Mesodermal cell (in vitro differentiated cells): ENCODE measurements around the gene ITGBL1.

Source experiments
- H3K27ac ChIP-seq: 2 replicates; pipeline ENCODE4 v1.7.0; 2013; ENCODE audit warnings: mild to moderate bottlenecking, low read depth, low read length, moderate library complexity; ENCODE audit not compliant: severe bottlenecking
- H3K36me3 ChIP-seq: 2 replicates; pipeline ENCODE4 v1.7.1; 2013; ENCODE audit warnings: mild to moderate bottlenecking, low read length, moderate library complexity; ENCODE audit not compliant: control insufficient read depth, insufficient read depth
- H3K4me1 ChIP-seq: one replicate; pipeline ENCODE4 v1.7.1; 2013; ENCODE audit warnings: mild to moderate bottlenecking, low read length; ENCODE audit not compliant: insufficient read depth, control insufficient read depth, poor library complexity, severe bottlenecking
- H3K4me3 ChIP-seq: 2 replicates; pipeline ENCODE4 v1.7.0; 2013; ENCODE audit warnings: low read length, control low read depth, mild to moderate bottlenecking; ENCODE audit not compliant: insufficient read depth, poor library complexity, severe bottlenecking; ENCODE audit errors: extremely low read depth
- H3K9me3 ChIP-seq: 2 replicates; pipeline ENCODE4 v1.7.1; 2013; ENCODE audit warnings: mild to moderate bottlenecking, low read length, moderate library complexity; ENCODE audit not compliant: control insufficient read depth
- WGBS, 2 experiments: methylation state at CpG; one replicate each; pipeline ENCODE4 v1.1.5; 2013; ENCODE audit warnings: missing lambda C conversion rate in 2 of 2; ENCODE audit not compliant: insufficient coverage in 2 of 2; 5-methylcytosine and 5-hydroxymethylcytosine counted together

The ITGBL1 gene

GRCh38 chr13:101655435-101655834 is 203.0 kb downstream of the ITGBL1 start:
- WGBS, 2 experiments, result 93 to 97% methylated on average over 3 of the region's 3 CpGs
- Histone ChIP-seq H3K36me3 (no peaks in the 10 kb centered on the region), H3K27ac (no peak overlapping the region), H3K9me3 (no peaks in the 10 kb centered on the region), H3K4me1 (no peaks in the 10 kb centered on the region), H3K4me3 (no peak overlapping the region)

DNA sequence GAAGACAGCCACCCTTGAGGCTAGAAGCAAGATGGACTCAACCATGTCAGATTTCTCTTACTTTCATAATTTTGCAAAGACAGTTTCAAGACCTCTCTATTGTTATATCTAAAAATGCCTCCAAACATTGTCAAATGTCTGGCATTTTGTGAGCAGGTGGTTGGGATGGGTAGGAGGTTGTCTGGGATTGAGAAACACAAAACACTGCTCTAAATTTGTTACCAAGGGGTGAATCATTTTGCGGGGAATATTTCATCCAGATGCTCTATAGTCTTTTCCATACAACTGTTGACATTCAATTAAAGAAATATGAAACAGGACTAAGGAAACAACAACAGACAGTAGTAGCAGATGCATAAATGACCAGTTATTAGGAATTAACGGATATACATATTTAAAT is 208.2 kb downstream of the ITGBL1 start:
- Histone ChIP-seq H3K4me1 (no peaks in the 10 kb centered on the region), H3K27ac (no peak overlapping the region), H3K9me3 (no peaks in the 10 kb centered on the region), H3K4me3 (no peak overlapping the region), H3K36me3 (no peaks in the 10 kb centered on the region)
- no CpG with 5 or more reads among the region's 2 CpGs for WGBS, 2 experiments

- Histone ChIP-seq H3K4me3 (no peak overlapping the region), H3K4me1 (no peaks in the 10 kb centered on the region), H3K36me3 (no peaks in the 10 kb centered on the region), H3K9me3 (no peaks in the 10 kb centered on the region), H3K27ac (no peak overlapping the region)
- 96 to 100% methylated on average over 2 to 3 of the region's 4 CpGs for WGBS, 2 experiments
Observed at GRCh38 chr13:101661839-101662238, 209.4 kb downstream of the ITGBL1 start.

DNA sequence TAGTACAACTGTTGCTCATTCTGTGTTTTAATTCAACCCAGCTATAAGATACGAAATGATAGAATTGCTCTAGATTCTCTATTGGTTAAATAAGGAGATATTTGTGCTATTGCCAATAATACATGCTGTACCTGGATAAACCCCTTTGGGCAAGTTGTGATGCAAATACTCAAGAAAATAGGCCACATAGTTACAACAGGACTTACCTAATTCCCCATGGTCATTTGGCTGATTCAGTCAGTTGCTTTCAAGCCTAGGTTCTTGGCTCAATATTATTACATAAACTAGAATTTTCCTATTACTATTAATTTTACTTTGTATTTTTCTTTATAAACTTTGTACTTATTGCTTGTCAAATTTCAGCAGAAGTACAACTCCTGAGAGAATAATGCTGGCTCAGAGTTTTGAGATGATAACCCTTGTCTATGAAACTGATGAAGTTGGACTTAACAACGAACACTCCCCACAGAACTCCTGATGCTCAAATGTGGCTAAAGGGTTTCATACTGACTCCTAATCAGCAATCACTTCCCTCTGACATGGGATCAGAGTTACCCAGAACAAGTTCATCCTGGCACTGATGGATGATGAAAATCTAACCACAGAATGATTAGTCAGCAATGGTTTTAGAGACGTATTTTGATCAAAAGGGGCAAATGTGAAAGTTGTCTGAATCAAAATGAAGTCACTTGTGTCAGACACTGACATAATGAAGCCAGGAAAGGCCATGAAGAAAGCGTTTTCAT is 221.1 kb downstream of the ITGBL1 start:
- WGBS, 2 experiments, result 80 to 100% methylated on average over 1 to 3 of the region's 4 CpGs

GRCh38 chr13:101681834-101682233 is 229.4 kb downstream of the ITGBL1 start:
- Histone ChIP-seq H3K27ac (no peak overlapping the region), H3K4me1 (no peaks in the 10 kb centered on the region), H3K36me3 (no peaks in the 10 kb centered on the region), H3K9me3 (no peaks in the 10 kb centered on the region), H3K4me3 (no peak overlapping the region)

More for the DNA sequence above, 221.1 kb downstream of the ITGBL1 start:
- Histone ChIP-seq H3K4me1 (no peaks in the 10 kb centered on the region), H3K27ac (no peak overlapping the region), H3K4me3 (no peak overlapping the region), H3K36me3 (no peaks in the 10 kb centered on the region), H3K9me3 (no peaks in the 10 kb centered on the region)

DNA sequence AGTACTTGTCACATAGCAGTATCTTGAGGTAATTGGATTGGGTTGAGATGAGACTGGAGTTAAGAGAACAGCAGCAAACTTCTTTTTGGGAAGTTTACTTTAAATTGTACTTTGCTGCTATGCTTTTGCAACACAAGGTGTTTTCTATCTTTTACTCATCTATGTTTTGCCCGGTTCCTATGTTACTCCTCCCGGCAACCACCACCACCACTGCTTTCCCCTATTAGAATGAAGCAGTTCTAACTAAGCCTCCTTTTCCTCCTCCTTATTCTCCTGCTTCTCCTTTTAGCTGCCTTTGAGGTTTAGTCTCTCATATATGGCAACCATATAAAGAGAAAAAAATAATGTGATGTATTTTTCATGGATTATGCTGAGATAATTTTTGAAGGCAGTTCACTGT is 233.5 kb downstream of the ITGBL1 start:
- Histone ChIP-seq H3K4me3 (no peak overlapping the region), H3K36me3 (no peaks in the 10 kb centered on the region), H3K9me3 (no peaks in the 10 kb centered on the region), H3K4me1 (no peaks in the 10 kb centered on the region), H3K27ac (no peak overlapping the region)
- 100% methylated on average over 2 of the region's 2 CpGs; no CpG with 5 or more reads in 1 of the 2 experiments for WGBS, 2 experiments

DNA sequence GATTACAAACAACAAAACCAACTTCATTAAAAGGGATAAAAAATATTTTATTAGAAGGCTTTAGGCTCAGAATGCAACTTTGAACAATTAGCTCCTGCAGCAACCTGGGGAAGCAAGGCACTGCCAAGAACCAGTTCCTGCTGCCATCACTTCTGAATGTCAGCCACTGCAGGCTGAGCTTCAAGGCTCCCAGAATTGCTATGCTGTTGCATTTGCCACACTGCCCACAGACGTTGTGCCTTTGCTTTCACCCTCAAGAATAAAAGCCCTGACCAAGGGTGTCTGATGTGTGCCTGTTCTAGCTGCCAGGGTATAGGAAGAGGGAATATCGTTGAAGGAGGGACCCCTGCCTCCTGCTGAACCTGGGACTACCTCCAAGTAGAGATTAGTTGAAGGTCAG is 238.4 kb downstream of the ITGBL1 start:
- WGBS, 2 experiments, result 33 to 80% methylated on average over 1 of the region's 2 CpGs
- Histone ChIP-seq H3K9me3 (no peaks in the 10 kb centered on the region), H3K27ac (no peak overlapping the region), H3K36me3 (no peaks in the 10 kb centered on the region), H3K4me3 (no peak overlapping the region), H3K4me1 (no peaks in the 10 kb centered on the region)

DNA sequence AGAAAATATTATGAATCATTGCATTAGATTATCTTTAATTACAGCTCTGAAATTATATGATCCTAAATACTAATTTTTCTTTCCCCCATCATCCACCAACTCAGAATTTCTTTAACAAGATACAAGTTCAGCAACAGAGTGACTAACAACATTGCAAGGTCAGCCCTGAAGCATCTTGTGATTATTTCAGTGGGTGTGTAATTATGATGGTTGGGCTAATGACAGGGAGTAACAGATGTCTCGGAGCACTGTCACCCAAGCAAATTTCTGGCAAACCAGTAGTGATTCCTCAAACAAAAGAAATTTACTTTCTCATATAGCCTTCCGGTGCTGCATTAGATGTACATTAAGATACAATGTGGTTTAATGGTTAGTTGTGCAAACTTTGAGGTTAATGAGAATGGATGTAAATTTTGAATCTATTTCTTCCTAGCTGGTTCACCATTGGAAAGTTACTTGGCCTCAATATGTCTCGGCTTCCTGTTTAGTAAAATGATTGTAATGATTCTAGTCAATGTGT is 238.9 kb downstream of the ITGBL1 start:
- H3K27ac ChIP-seq, result no peak overlapping the region
- H3K4me3 ChIP-seq, result no peak overlapping the region
- no peaks in the 10 kb centered on the region for H3K4me1 ChIP-seq
- no peaks in the 10 kb centered on the region for H3K9me3 ChIP-seq
- H3K36me3 ChIP-seq, result no peaks in the 10 kb centered on the region
- WGBS, 2 experiments, result 71% methylated on average over 1 of the region's 3 CpGs; no CpG with 5 or more reads in 1 of the 2 experiments

DNA sequence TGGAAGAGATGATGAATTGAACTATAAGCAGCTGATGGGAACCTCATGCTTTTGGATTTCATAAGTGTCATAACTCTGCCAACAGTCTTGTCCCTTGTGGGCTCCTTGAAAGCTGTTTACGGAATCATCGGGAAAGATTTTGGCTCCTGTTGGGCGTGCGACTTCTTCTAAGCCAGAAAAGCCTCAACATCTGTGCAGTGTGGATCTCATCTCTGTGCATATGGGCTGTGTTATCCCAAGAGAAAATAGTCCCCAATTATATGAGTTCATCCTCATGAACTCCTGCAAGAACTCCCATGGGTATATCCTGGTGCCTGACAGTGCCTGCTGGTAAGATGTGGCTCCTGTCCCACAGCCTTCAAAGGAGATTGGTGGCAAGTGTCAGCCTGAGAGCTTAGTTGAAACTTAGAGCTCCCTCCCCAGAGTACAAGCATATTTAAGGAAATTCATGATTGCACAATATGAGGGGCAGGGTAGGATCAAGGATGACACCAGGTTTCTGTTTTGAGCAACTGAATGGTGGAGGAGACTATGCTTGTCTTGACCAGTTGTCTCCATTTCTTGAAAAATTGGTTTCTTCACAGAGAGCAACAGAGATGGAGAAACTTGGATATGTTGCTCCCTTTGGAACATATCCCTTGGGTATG is 243.5 kb downstream of the ITGBL1 start:
- Histone ChIP-seq H3K9me3 (no peaks in the 10 kb centered on the region), H3K27ac (no peak overlapping the region), H3K4me3 (no peak overlapping the region), H3K36me3 (no peaks in the 10 kb centered on the region), H3K4me1 (no peaks in the 10 kb centered on the region)
- WGBS, 2 experiments, result 86 to 90% methylated on average over 4 of the region's 4 CpGs

GRCh38 chr13:101697745-101698144 is 245.3 kb downstream of the ITGBL1 start:
- 100% methylated on average over 1 to 2 of the region's 3 CpGs for WGBS, 2 experiments

GRCh38 chr13:101698400-101698799 is 245.9 kb downstream of the ITGBL1 start:
- no peaks in the 10 kb centered on the region for H3K36me3 ChIP-seq
- WGBS, 2 experiments, result no CpG with 5 or more reads among the region's 2 CpGs
- no peak overlapping the region for H3K27ac ChIP-seq
- no peaks in the 10 kb centered on the region for H3K9me3 ChIP-seq
- no peak overlapping the region for H3K4me3 ChIP-seq
- no peaks in the 10 kb centered on the region for H3K4me1 ChIP-seq

More at GRCh38 chr13:101697745-101698144, 245.3 kb downstream of the ITGBL1 start:
- Histone ChIP-seq H3K36me3 (no peaks in the 10 kb centered on the region), H3K4me3 (no peak overlapping the region), H3K4me1 (no peaks in the 10 kb centered on the region), H3K27ac (no peak overlapping the region), H3K9me3 (no peaks in the 10 kb centered on the region)
